GM23338 (cell line): ENCODE data around the gene EPHB3. TPM values are rescaled to one million over a fixed set of nuclear protein-coding genes. Genes with fewer than 3 reads are reported as not detected.

Experiments used
- ATAC-seq: fragments of 200-7000 bp; cut with Tn5 transposase; 3 replicates; pipeline ENCODE4 v1.9.1; 2020
- DNase-seq: peaks from one replicate; pipeline ENCODE4 v3.0.0-alpha.2; 2015; ENCODE audit warnings: low spot score
- H2AFZ ChIP-seq: fragments of 200-600 bp; sonication (generic); 2 replicates; pipeline ENCODE4 v1.8.0; 2016; ENCODE audit warnings: antibody characterized with exemption, mild to moderate bottlenecking, moderate library complexity
- H3F3A ChIP-seq: fragments of 200-600 bp; sonication (generic); replicated peaks from 2 replicates; pipeline ENCODE4 v1.8.0; 2017; ENCODE audit warnings: antibody characterized with exemption, mixed run types, low read depth
- H3K27ac ChIP-seq: fragments of 200-600 bp; sonication (generic); 2 replicates; pipeline ENCODE4 v1.6.1; 2016; ENCODE audit warnings: low read depth
- H3K27me3 ChIP-seq: fragments of 200-600 bp; sonication (generic); 2 replicates; pipeline ENCODE4 v1.8.0; 2016; ENCODE audit warnings: mild to moderate bottlenecking, mixed run types, moderate library complexity; ENCODE audit not compliant: insufficient read depth
- H3K36me3 ChIP-seq: fragments of 200-600 bp; sonication (generic); 2 replicates; pipeline ENCODE4 v1.8.0; 2016; ENCODE audit warnings: mild to moderate bottlenecking; ENCODE audit not compliant: insufficient read depth
- H3K4me1 ChIP-seq: fragments of 200-600 bp; sonication (generic); 2 replicates; pipeline ENCODE4 v1.8.0; 2016; ENCODE audit warnings: mild to moderate bottlenecking, moderate library complexity; ENCODE audit not compliant: insufficient read depth
- H3K4me2 ChIP-seq: fragments of 200-600 bp; sonication (generic); 2 replicates; pipeline ENCODE4 v1.7.1; 2017; ENCODE audit warnings: mixed run types
- H3K4me3 ChIP-seq: fragments of 200-600 bp; sonication (generic); 2 replicates; pipeline ENCODE4 v1.6.1; 2016; ENCODE audit warnings: mixed run types
- H3K79me2 ChIP-seq: fragments of 200-600 bp; sonication (generic); replicated peaks from 2 replicates; pipeline ENCODE4 v1.8.0; 2017; ENCODE audit warnings: mild to moderate bottlenecking; ENCODE audit not compliant: insufficient read depth
- H3K9me2 ChIP-seq: fragments of 200-600 bp; sonication (generic); 2 replicates; pipeline ENCODE4 v1.8.0; 2017; ENCODE audit not compliant: insufficient read depth
- H4K20me1 ChIP-seq: fragments of 200-600 bp; sonication (generic); replicated peaks from 2 replicates; pipeline ENCODE4 v1.8.0; 2017; ENCODE audit warnings: mild to moderate bottlenecking; ENCODE audit not compliant: insufficient read depth
- H3K27ac Mint-ChIP-seq: 2 replicates; pipeline ENCODE4 v1.8.0; 2020; ENCODE audit warnings: inconsistent platforms, mild to moderate bottlenecking, moderate library complexity, mixed read lengths
- H3K27me3 Mint-ChIP-seq: 3 replicates; pipeline ENCODE4 v1.8.0; 2022; ENCODE audit warnings: low read depth, mild to moderate bottlenecking, moderate library complexity, mixed read lengths, inconsistent platforms; ENCODE audit not compliant: insufficient read depth, poor library complexity
- H3K36me3 Mint-ChIP-seq: 3 replicates; pipeline ENCODE4 v1.8.0; 2021; ENCODE audit warnings: low read depth, mild to moderate bottlenecking, inconsistent platforms, moderate library complexity, mixed read lengths
- H3K4me1 Mint-ChIP-seq: 3 replicates; pipeline ENCODE4 v1.8.0; 2020; ENCODE audit warnings: mild to moderate bottlenecking, inconsistent platforms, mixed read lengths
- H3K4me3 Mint-ChIP-seq: 3 replicates; pipeline ENCODE4 v1.8.0; 2021; ENCODE audit warnings: moderate library complexity, mild to moderate bottlenecking, inconsistent platforms, mixed read lengths
- H3K9me3 Mint-ChIP-seq: 3 replicates; pipeline ENCODE4 v1.8.0; 2020; ENCODE audit warnings: moderate library complexity, mild to moderate bottlenecking, inconsistent platforms, mixed read lengths
- CREB1 ChIP-seq: fragments of 250-450 bp; sonication (Bioruptor Pico); IDR thresholded peaks from 2 replicates; pipeline ENCODE4 v1.5.0; 2020; ENCODE audit warnings: low read depth, mild to moderate bottlenecking, moderate library complexity
- CTCF ChIP-seq, 2 experiments: fragments of 200-600 bp in 1 of 2; sonication (generic) in 1 of 2; conservative IDR thresholded peaks; 2 replicates each; pipeline versions ENCODE4 v1.5.1 to v1.6.1; 2016 to 2017; ENCODE audit warnings: antibody characterized with exemption in 2 of 2, low read depth in 2 of 2, mild to moderate bottlenecking in 2 of 2, moderate library complexity in 1 of 2
- EZH2 ChIP-seq: fragments of 200-600 bp; sonication (generic); IDR thresholded peaks from one replicate; pipeline ENCODE4 v1.8.0; 2017; ENCODE audit warnings: antibody characterized with exemption, mild to moderate bottlenecking, low read depth; ENCODE audit not compliant: unreplicated experiment
- EZH2phosphoT487 ChIP-seq: fragments of 200-600 bp; sonication (generic); IDR thresholded peaks from one replicate; pipeline ENCODE4 v1.8.1; 2018; ENCODE audit warnings: antibody characterized with exemption; ENCODE audit not compliant: unreplicated experiment
- NANOG ChIP-seq: IDR thresholded peaks from 2 replicates; pipeline ENCODE4 v1.6.1; 2016; ENCODE audit warnings: antibody characterized with exemption, borderline replicate concordance
- POLR2AphosphoS5 ChIP-seq: IDR thresholded peaks from 2 replicates; pipeline ENCODE4 v1.6.1; 2016; ENCODE audit warnings: antibody characterized with exemption, low read depth
- REST ChIP-seq: IDR thresholded peaks from one replicate; pipeline ENCODE4 v1.6.1; 2018; ENCODE audit warnings: antibody characterized with exemption; ENCODE audit not compliant: unreplicated experiment
- STAT1 ChIP-seq: IDR thresholded peaks from one replicate; pipeline ENCODE4 v1.6.1; 2016; ENCODE audit warnings: antibody characterized with exemption; ENCODE audit not compliant: unreplicated experiment
- ZNF114 ChIP-seq: fragments of 250-450 bp; sonication (Bioruptor Pico); IDR thresholded peaks from 2 replicates; pipeline ENCODE4 v1.5.0; 2020; ENCODE audit warnings: mild to moderate bottlenecking, moderate library complexity
- ZNF331 ChIP-seq: fragments of 250-450 bp; sonication (Bioruptor Pico); IDR thresholded peaks from 2 replicates; pipeline ENCODE4 v1.5.0; 2020; ENCODE audit warnings: low read depth, mild to moderate bottlenecking, moderate library complexity
- polyA plus RNA-seq: library from polyadenylated mRNA; unstranded; fragments of >200 nt; fragmentation: Nextera tagmentation; extraction: Ambion mirVana; gene quantifications from 2 replicates; pipeline ENCODE4 v1.2.1, GENCODE V29; 2016
- total RNA-seq: library from RNA; depleted of rRNA; stranded (reverse); fragments of >200 nt; shearing (Covaris generic); gene quantifications from 2 replicates; pipeline ENCODE4 v1.2.3, GENCODE V29; 2014

Gene EPHB3
- total and polyA plus RNA-seq, 2 experiments from 2014 or later, result 0.57 to 2.0 TPM

DNA sequence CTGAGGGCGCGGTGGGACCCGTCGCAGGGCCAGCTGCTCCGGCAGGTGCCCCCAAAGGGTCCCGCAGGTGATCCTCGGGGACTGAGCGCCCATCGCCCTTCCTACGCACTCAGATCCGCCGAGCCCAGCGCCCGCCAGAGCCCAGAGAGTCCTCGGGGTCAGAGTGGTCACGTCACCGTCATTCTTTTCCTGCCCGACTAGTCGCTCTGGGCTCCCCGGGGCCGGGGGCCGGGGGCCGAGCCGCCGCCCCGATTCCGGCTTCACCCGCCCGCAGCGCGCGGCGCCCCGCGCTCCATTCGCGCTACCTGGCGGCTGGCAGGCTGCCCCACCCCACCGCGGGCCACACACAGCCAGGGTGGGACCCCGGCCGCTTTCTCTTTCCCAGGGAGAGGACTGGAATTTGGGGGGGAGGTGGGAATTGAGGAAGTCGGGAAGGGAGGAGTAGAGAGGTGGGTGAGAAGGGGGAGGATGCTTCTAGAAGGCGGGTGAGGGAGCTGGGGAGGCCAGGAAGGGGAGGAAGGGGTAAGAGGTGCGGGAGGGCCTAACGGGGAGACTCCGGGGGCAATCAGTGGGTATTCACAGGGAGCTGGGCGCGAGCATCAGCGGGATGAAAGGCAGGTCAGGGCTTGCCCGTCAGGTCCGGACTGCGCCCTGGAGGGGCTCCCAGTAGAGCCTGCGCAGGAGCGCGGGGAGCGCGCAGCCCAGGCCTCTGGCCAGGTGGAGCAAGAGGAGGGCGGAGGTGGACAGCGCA, 36.1 kb upstream of the EPHB3 start:
- H3K4me3 Mint-ChIP-seq, result peak overlapping the region; percentile 83
- no peaks in the 10 kb centered on the region for H3K79me2 ChIP-seq
- H3F3A ChIP-seq, result peaks cover 20% of the 10 kb centered on the region; the same call in 1 of the 2 replicates
- peak overlapping the region; percentile 94 for H3K27ac Mint-ChIP-seq
- no peaks in the 10 kb centered on the region for H3K36me3 Mint-ChIP-seq
- H3K4me1 Mint-ChIP-seq, result peaks cover 25% of the 10 kb centered on the region
- H3K9me2 ChIP-seq, result no peaks in the 10 kb centered on the region
- H3K27me3 Mint-ChIP-seq, result peaks cover 8% of the 10 kb centered on the region
- no peaks in the 10 kb centered on the region for H3K36me3 ChIP-seq
- peak overlapping the region; percentile 90 for H3K4me2 ChIP-seq
- H3K27ac ChIP-seq, result peak overlapping the region; percentile 99
- H3K27me3 ChIP-seq, result no peaks in the 10 kb centered on the region
- no peaks in the 10 kb centered on the region; the same call in 2 of the 3 replicates for H3K9me3 Mint-ChIP-seq
- peak overlapping the region; percentile 65 for H3K4me3 ChIP-seq
- H4K20me1 ChIP-seq, result no peaks in the 10 kb centered on the region
- TF ChIP-seq ZNF114 (no peak), NANOG (no peak), POLR2AphosphoS5 (peak; percentile 44; the same call in 1 of the 2 replicates), CREB1 (CRISPR knock-in tag) (0 out of 2 replicates have a peak, but pooled peaks have one; percentile 57), EZH2phosphoT487 (no peak), EZH2 (no peak), REST (peak; percentile 5), ZNF331 (no peak)
- ATAC-seq (peak; percentile 84), DNase-seq (peak; percentile 97)
- H2AFZ ChIP-seq, result peak overlapping the region; percentile 14
- H3K4me1 ChIP-seq, result peaks cover 18% of the 10 kb centered on the region

- Mint-ChIP-seq H3K27ac (peak overlapping the region; percentile 91), H3K27me3 (peaks cover 8% of the 10 kb centered on the region), H3K9me3 (no peaks in the 10 kb centered on the region; the same call in 2 of the 3 replicates), H3K4me1 (peaks cover 25% of the 10 kb centered on the region), H3K4me3 (peak overlapping the region; percentile 83), H3K36me3 (no peaks in the 10 kb centered on the region)
- Histone ChIP-seq H3K4me3 (peak overlapping the region; percentile 65), H3K4me1 (peaks cover 18% of the 10 kb centered on the region), H3K27me3 (no peaks in the 10 kb centered on the region), H3K27ac (peak overlapping the region; percentile 99), H3K79me2 (no peaks in the 10 kb centered on the region), H2AFZ (peak overlapping the region; percentile 14; the same call in 1 of the 2 replicates), H3F3A (peaks cover 20% of the 10 kb centered on the region; the same call in 1 of the 2 replicates), H3K4me2 (peak overlapping the region; percentile 90), H3K9me2 (no peaks in the 10 kb centered on the region), H4K20me1 (no peaks in the 10 kb centered on the region), H3K36me3 (no peaks in the 10 kb centered on the region)
- peak; percentile 29 to 45; a peak in 2 of 4 replicates for TF ChIP-seq CTCF (conservative IDR thresholded peaks at IDR 0.05; ENCODE audit: low read depth in 2 of 2)
- TF ChIP-seq STAT1, result no peak
- ATAC-seq (peak; percentile 65), DNase-seq (peak; percentile 83)
Observed at GRCh38 chr3:184526088-184526433, 35.5 kb upstream of the EPHB3 start.
